Hindlimb muscle (tissue), 1 donor: ENCODE results near the gene KMT5C. TPM values are rescaled to one million over a fixed set of nuclear protein-coding genes. Genes with fewer than 3 reads are reported as not detected.

Experiments
- DNase-seq: peaks from one replicate; pipeline ENCODE4 v3.0.0-alpha.2; 2013
- polyA plus RNA-seq: library from polyadenylated mRNA; unstranded; fragments of 120-200 nt; gene quantifications from one replicate; pipeline ENCODE4 v1.2.1, GENCODE V29; 2013; ENCODE audit not compliant: insufficient read length

The KMT5C gene
- polyA plus RNA-seq, 1 donor, result 26.8 TPM

GRCh38 chr19:55369653-55370304 lies 30.1 kb downstream of the KMT5C start:
- DNase-seq, result no peak

GRCh38 chr19:55370305-55370988 lies 30.8 kb downstream of the KMT5C start, which contains the start of gene IL11:
TSS of gene IL11 (minus strand) at chr19:55370463. CDS start at chr19:55370310, 153 bp downstream.
- no peak for DNase-seq

GRCh38 chr19:55372316-55373081 lies 32.8 kb downstream of the KMT5C start:
- DNase-seq, result no peak

GRCh38 chr19:55373306-55373992 lies 33.8 kb downstream of the KMT5C start:
- DNase-seq, result no peak

- DNase-seq, result no peak
Measured at GRCh38 chr19:55373993-55374757, 34.5 kb downstream of the KMT5C start.

GRCh38 chr19:55376241-55376933 lies 36.7 kb downstream of the KMT5C start, which contains the start of gene TMEM190:
TSS of gene TMEM190 (plus strand) at chr19:55376826. CDS start at chr19:55376854, 28 bp downstream.
- DNase-seq, result no peak

- no peak for DNase-seq
Measured at GRCh38 chr19:55377356-55378131, 37.9 kb downstream of the KMT5C start.

GRCh38 chr19:55379174-55379573 lies 39.5 kb downstream of the KMT5C start:
- DNase-seq, result peak; percentile 58

GRCh38 chr19:55382013-55382412 lies 42.3 kb downstream of the KMT5C start:
- DNase-seq, result no peak

- DNase-seq, result no peak
Measured at GRCh38 chr19:55382522-55383054, 42.9 kb downstream of the KMT5C start.

- peak; percentile 68 for DNase-seq
Measured at GRCh38 chr19:55383279-55384130, 43.8 kb downstream of the KMT5C start.

GRCh38 chr19:55384131-55384919 lies 44.6 kb downstream of the KMT5C start, which contains the start of gene TMEM238:
TSS of gene TMEM238 (minus strand) at chr19:55384292. CDS start at chr19:55384259, 33 bp downstream.
- no peak for DNase-seq

- DNase-seq, result peak; percentile 97
Measured at GRCh38 chr19:55384920-55385723, 45.4 kb downstream of the KMT5C start.

- peak; percentile 99 for DNase-seq
Measured at GRCh38 chr19:55385724-55386492, 46.2 kb downstream of the KMT5C start, which contains the start of gene RPL28. TSS of gene RPL28 (plus strand) at chr19:55385932. CDS start at chr19:55386358, 426 bp downstream.

GRCh38 chr19:55386493-55386971 lies 46.9 kb downstream of the KMT5C start:
- DNase-seq, result no peak
